HepG2 (cell line): ENCODE data around the gene ZFTA. TPM values are rescaled to one million over a fixed set of nuclear protein-coding genes. Genes with fewer than 3 reads are reported as not detected.

ENCODE experiments used
- HMGXB4 ChIP-seq, 2 experiments: sonication (generic) in 1 of 2; formaldehyde crosslinking in 1 of 2; IDR thresholded peaks; 2 replicates each; pipeline versions ENCODE4 v1.4.0 to v1.6.1; 2018 to 2020; ENCODE audit warnings: missing genetic modification reagents in 2 of 2, borderline replicate concordance in 1 of 2, low read depth in 1 of 2, mild to moderate bottlenecking in 1 of 2, missing biosample characterization in 1 of 2
- KDM5B ChIP-seq: sonication (generic); formaldehyde crosslinking; IDR thresholded peaks from 2 replicates; pipeline ENCODE4 v1.4.0; 2020; ENCODE audit warnings: missing genetic modification reagents, mild to moderate bottlenecking, borderline replicate concordance
- PAXIP1 ChIP-seq: sonication (generic); formaldehyde crosslinking; conservative IDR thresholded peaks from 2 replicates; pipeline ENCODE4 v1.4.0; 2020; ENCODE audit warnings: mild to moderate bottlenecking, missing genetic modification reagents, moderate library complexity
- PHB2 ChIP-seq: fragments of 450-650 bp; IDR thresholded peaks from 2 replicates; pipeline ENCODE4 v1.6.1; 2018; ENCODE audit not compliant: partially characterized antibody
- UBTF ChIP-seq: sonication (generic); formaldehyde crosslinking; IDR thresholded peaks from 2 replicates; pipeline ENCODE4 v1.4.0; 2020; ENCODE audit warnings: mild to moderate bottlenecking, missing genetic modification reagents
- ZBTB37 ChIP-seq: sonication (generic); formaldehyde crosslinking; IDR thresholded peaks from 2 replicates; pipeline ENCODE4 v1.4.0; 2020; ENCODE audit warnings: mild to moderate bottlenecking, missing genetic modification reagents
- ZMYM4 ChIP-seq: sonication (generic); formaldehyde crosslinking; IDR thresholded peaks from 2 replicates; pipeline ENCODE4 v1.8.1; 2023; ENCODE audit warnings: mild to moderate bottlenecking, missing genetic modification reagents
- ZNF296 ChIP-seq: sonication (generic); formaldehyde crosslinking; conservative IDR thresholded peaks from 2 replicates; pipeline ENCODE4 v1.5.0; 2020; ENCODE audit warnings: mild to moderate bottlenecking, missing genetic modification reagents
- ZNF687 ChIP-seq: sonication (generic); formaldehyde crosslinking; IDR thresholded peaks from 2 replicates; pipeline ENCODE4 v1.5.1; 2020; ENCODE audit warnings: mild to moderate bottlenecking, missing genetic modification reagents, moderate library complexity
- polyA plus RNA-seq, 8 experiments: library from polyadenylated mRNA; depleted of rRNA in 3 of 8; stranded (reverse) in 7 of 8; unstranded in 1 of 8; fragments of >200 nt; fragmentation: Illumina TruSeq in 4 of 8; extraction: Trizol in 4 of 8; gene quantifications; 2 replicates each; pipeline versions ENCODE4 v1.2.1 to v1.2.3, GENCODE V29; 2011 to 2016; ENCODE audit warnings: low read depth in 4 of 8, missing spikeins in 1 of 8, mixed read lengths in 1 of 8; ENCODE audit not compliant: insufficient read depth in 1 of 8
- total RNA-seq, 5 experiments: library from RNA; depleted of rRNA; stranded (reverse); fragments of >200 nt; fragmentation: Illumina TruSeq; extraction: Trizol; gene quantifications; 2 replicates each; pipeline ENCODE4 v1.2.3, GENCODE V29; 2016; ENCODE audit warnings: low read depth in 1 of 5
- TF ChIP-seq, protein P1 (sequence below): sonication (generic); formaldehyde crosslinking; IDR thresholded peaks from 2 replicates; pipeline ENCODE4 v1.8.0; 2022; ENCODE audit warnings: missing genetic modification reagents, mild to moderate bottlenecking, moderate library complexity, borderline replicate concordance

Gene ZFTA
- total and polyA plus RNA-seq, 2 of the 13 experiments (the other 11 are each of a cell fraction or from before 2014, with no cell fraction given): 3.9 to 10.4 TPM

GRCh38 chr11:63813563-63814382 is 45.2 kb upstream of the ZFTA start (continued):
- TF ChIP-seq ZNF687 (peak; percentile 87), KDM5B (CRISPR knock-in tag) (peak; percentile 11; the same call in 1 of the 2 replicates), PAXIP1 (CRISPR knock-in tag) (no peak), PHB2 (no peak), HMGXB4 (CRISPR knock-in tag; IDR thresholded peaks at IDR 0.05; ENCODE audit: borderline replicate concordance in 1 of 2, low read depth in 1 of 2) (peak; percentile 44 to 54; a peak in 2 of 4 replicates), ZMYM4 (peak; percentile 16; the same call in 1 of the 2 replicates), UBTF (peak; percentile 87), ZNF296 (CRISPR knock-in tag) (no peak), ZBTB37 (CRISPR knock-in tag) (0 out of 2 replicates have a peak, but pooled peaks have one; percentile 48)
- TF ChIP-seq, protein P1, sequence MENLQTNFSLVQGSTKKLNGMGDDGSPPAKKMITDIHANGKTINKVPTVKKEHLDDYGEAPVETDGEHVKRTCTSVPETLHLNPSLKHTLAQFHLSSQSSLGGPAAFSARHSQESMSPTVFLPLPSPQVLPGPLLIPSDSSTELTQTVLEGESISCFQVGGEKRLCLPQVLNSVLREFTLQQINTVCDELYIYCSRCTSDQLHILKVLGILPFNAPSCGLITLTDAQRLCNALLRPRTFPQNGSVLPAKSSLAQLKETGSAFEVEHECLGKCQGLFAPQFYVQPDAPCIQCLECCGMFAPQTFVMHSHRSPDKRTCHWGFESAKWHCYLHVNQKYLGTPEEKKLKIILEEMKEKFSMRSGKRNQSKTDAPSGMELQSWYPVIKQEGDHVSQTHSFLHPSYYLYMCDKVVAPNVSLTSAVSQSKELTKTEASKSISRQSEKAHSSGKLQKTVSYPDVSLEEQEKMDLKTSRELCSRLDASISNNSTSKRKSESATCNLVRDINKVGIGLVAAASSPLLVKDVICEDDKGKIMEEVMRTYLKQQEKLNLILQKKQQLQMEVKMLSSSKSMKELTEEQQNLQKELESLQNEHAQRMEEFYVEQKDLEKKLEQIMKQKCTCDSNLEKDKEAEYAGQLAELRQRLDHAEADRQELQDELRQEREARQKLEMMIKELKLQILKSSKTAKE (CRISPR knock-in tag): no peak
